NCI-H2196 (cell line): ENCODE measurements around the gene ERLIN1.

Experiments used
- DNase-seq: peaks from one replicate; lab custom pipeline; 2025; ENCODE audit not compliant: unreplicated experiment; lab: John Stamatoyannopoulos, UW

ERLIN1 gene

DNA sequence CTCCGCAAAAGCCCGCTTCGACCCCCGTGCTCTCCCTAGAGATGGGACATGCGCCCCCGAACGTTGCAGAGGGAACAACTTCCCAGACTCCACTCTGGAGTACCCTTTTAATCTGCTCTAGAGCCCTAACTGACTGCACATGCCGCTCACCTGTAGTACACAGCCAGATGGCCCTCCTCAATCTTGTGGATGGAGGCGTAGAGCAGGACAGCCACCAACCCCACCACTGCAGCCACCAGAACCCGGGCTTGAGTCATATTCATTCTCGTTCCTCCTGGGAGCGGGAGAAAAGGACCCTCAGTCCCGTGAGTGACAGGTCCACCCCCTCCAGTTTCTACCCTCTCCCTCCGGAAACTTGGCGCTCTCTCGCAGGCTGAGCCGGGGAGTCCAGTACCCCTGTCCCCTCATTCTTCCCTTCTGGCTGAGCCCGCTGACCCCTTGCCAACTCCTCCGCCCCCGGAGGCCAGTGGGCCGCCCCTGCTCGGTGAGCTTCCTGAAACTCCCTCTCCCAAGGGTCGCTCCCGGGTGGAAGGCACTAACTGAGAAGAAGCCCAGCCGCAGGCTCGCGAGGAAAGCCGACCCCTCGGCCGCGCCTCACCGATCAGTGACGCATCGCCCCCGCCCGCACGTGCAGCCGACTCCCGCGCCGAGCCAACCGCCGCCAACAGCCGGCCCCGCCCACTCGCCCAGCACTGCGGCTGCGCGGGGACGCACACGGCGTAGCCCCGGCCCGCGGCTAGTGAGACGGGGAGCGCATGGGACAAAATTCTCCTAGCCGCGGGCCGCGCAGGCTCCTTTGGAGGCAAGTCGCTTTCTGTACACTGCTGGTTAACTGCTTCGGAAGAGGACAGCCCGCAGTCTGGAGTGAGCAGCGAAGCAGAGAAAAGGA lies at the start of gene ERLIN1:
ERLIN1 (minus strand) TSS at position 666 of the 889 bp plus-strand sequence; CDS start at position 263, 403 bp downstream.
- peak; percentile 80 for DNase-seq

DNA sequence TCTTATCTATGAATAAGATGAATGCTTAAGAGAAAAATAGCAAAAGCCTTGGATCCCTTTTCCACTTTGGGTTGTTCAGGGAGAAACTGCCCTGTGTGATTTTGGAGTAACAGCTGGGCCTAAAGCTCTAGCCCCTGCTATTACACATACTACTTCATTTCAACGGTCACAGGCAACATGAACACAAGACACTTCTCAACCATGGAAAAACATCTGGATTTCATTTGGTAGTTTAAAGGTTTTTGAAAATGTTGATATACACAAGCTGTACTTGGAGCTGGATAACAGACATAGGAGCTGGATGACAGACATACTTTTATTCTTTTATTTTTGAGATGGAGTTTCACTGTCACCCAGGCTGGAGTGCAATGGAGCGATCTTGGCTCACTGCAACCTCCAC lies 46.3 kb upstream of the ERLIN1 start:
- DNase-seq, result no peak

DNA sequence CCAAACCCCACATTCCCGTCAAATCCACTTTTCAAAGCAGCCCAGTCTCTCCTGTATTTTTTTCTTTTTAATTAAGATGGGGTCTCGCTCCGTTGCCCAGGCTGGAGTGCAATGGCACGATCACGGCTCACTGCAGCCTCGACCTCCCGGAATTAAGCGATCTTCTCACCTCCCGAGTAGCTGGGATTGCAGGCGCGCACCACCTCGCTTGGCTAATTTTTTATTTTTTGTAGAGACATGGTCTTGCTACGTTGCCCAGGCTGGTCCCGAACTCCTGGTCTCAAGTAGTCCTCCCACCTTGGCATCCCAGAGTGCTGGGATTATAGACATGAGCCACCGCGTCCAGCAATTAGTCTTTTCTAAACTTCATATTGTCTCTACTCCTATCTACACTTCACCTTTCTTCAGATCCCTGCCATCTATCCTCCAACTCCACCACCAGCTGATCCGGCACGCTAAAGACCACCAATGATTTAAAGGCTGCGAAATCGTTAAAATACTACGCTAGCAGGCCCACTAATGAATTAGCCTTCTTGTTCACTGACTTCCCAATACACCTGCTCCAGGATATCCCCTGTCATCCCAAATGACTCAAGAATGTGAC lies 44.1 kb upstream of the ERLIN1 start:
- no peak for DNase-seq

DNA sequence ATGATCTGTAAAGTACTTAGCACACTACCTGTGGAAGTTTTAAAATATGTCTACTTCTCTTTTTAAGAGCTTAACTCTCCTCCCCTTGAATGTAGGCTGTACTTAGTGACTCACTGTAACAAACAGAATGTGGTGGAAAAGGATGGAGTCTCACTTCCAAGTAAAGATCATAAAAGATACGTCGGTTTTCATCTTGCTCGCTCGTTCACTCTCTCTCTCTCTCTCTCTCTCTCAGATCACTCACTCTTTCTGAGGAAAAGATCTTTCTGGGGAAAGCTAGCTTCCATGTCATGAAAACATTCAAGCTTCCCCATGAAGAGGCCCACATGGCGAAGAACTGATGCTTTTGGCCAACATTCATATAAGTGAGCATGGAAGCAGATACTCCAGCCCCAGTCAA lies 38.0 kb upstream of the ERLIN1 start:
- no peak for DNase-seq

DNA sequence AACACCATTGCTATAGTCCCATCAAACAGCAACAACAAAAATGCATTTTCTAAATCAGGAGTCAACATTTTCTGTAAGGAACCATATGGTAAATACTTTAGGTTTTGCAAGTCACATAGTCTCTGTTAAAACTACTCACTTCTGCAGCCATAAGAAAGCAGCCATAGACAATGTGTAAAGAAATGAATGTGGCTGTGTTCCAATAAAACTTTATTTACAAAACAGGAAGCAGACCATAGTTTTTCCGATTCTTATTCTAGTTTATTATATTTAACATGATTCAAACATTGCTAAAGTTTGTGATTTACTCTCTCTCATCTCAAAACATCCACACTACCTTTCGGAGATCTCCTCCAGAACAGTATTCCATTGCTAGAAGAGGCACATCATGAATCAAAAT lies 36.7 kb upstream of the ERLIN1 start:
- no peak for DNase-seq

DNA sequence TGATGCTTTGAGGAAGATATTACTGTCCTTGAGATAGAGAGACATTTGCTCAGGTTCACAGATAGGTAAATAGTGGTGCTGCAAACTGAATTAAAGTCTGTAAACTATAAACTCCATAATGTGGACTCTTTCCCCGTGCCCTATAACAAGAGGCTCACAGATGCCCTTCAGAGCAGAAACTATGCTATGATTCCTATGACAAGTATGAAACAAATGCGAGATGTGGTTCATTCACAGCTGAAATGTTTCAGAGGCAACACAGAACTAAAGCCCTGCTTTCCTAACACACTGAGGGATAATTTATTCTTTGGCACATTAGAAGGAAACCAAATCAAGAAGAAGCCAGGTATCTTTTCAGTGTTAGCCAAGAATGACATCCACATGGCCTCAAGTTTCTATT lies 30.2 kb upstream of the ERLIN1 start:
- DNase-seq, result no peak

DNA sequence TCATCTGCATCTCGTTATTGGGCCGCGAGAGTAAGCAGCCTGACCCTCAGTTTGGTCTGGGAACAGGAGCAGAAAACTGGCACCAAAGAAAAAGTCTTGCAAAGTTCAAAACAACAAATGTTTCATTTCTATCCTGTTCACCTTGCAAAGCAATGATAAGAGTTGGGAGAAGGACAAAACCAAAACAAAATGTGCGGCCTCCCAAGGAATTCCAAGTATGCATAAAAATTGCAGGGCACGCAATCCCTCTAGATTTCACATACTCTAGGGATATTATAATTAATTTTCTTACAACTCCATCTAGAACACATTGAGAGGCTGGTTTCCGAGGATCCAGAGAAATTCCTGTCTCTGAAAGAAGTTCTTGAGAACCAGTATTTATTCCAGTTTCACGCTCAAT lies 23.5 kb upstream of the ERLIN1 start:
- DNase-seq, result no peak

DNA sequence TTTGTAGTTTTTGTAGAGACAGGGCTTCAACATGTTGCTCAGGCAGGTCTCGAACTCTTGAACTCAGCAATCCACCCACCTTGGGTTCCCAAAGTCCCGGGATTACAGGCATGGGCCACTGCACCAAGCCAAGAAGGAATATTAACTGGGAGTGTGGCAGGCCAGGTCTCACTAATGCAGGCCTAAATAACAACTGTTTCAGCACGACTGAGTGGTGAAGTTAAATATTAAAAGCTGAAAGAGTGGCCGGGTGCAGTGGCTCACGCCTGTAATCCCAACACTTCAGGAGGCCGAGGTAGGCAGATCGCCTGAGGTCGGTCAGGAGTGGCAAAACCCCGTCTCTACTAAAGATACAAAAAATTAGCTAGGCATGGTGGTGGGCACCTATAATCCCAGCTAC lies 22.4 kb upstream of the ERLIN1 start:
- no peak for DNase-seq

DNA sequence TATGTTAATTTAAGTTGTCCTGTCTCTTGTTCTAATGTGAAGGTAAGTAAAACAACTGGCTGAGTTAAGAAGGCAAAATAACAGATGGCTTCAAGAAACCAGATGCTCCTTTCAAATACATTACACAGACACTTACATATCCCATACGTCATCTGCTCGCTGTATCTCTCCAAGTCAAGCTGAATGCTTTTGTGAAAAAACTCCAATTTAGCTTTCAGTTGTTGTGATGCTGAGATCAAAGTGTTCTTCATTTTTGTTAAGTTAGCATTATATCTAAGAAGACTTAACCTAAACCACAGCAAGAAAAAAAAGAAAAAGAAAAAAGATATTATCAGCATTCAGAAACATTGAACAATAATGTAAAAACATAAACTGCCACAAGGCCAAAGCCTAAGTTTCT lies 18.5 kb upstream of the ERLIN1 start:
- DNase-seq, result no peak

DNA sequence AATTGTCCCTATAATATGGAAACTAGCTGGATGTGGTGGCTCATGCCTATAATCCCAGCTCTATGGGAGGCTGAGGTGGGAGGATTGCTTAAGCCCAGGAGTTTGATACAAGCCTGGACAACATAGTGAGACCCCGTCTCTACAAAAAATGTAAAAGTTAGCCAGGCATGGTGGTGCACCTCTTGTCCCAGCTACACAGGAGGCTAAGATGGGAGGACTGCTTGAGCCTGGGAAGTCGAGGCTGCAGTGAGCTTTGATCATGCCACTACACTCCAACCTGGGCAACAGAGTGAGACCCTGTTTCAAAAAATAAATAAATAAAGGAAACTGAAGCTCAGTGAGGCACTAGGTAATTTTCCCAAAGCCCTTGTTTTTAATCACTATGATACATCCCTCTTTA lies 15.7 kb upstream of the ERLIN1 start:
- DNase-seq, result no peak

DNA sequence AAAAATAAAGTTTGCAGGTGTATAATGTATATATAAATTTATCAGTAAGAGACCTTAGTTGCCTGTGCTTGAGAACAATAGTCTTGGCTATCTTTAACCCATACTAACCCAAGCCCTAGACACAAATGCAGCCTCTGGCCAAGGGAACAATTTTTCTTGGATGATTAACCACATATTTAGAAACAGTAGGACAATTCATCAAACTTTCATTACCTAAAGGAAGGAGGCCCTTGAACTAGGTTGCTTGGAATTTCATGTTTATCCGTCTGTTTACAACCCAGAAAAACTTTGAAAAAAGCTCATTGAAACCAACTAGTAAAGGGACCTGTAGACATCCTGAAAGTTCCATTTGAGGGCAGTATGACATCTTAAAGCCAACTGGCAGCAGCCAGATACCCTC lies 8.9 kb upstream of the ERLIN1 start:
- no peak for DNase-seq

DNA sequence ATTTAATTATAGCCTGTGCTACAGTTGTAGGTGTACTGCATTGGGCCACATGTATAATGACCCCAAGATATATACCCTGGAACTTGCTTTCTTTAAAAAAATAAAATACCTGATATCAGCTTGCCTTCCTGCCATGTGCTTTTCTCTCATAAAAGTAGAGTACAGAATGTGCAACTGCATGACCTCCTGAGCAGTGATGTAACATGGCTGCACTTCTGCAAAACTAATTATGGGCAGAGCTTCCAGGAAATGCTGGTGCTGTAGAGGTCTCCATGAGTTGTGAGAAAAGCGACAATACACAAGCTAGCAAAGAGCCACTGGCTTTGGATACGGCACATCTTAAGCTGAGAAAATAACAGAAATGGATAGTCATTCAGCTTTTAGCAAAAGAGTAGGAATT lies 6.5 kb upstream of the ERLIN1 start:
- DNase-seq, result no peak

DNA sequence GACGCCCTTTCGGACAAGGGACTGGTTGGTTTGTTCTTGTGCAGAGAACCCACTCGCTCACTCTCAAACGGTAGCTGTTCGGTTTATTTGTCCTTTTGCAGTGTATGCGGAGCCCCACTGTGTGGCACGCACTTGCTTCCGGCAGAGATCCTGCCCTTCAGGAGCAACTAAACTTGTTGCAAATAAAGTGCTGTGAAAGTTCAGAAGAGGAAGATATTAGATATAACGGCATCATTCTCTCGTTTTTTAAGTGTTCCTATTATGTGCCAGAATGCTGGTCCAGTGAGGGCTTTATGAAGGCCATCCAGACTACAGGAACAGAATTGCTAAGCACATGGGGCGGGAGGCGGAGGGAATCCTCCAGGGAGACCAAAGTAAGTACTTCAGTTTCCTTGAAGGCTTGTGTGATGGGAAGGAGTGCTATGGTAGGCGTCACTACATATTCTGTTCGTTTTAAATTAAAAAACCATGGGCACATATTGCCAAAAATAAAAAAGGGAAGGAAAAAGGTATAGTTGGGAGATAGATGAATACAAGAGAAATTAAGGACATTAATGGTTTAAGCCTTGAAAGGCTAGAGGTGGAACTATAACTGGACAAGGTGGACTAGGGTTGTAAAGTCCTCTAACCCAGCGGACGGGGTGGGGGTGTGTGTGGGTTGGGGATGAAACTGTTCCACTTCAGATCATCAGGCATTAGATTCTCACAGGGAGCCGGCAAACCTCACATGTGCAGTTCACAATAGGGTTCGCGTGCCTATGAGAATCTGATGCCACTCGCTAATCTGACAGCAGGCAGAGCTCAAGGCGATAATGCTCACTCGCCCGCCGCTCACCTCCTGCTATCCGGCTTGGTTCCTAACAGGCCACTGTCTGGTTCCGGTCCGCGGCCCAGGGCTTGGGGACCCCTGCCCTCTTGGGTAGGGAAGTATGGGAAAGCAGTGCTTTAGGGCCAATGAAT lies 704 bp upstream of the ERLIN1 start:
- DNase-seq, result no peak

DNA sequence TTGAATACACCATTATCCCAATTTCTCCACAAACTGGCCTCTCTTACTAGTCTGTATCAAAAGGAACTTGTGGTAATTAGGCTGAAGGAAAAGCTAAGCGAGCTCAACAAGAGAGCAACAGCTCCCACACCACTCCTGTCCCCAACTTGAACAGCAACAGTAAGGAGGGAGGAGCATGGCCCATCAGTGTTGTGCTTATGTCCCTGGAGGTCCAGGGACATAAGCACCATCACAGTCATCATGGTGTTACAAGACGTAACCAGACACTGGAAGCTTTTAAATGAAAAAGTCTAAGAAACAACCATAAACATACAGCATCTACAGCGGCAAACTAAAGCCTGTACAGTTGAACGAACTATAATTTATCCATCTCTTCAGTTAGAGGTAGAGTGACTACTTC lies 989 bp downstream of the ERLIN1 start:
- no peak for DNase-seq

DNA sequence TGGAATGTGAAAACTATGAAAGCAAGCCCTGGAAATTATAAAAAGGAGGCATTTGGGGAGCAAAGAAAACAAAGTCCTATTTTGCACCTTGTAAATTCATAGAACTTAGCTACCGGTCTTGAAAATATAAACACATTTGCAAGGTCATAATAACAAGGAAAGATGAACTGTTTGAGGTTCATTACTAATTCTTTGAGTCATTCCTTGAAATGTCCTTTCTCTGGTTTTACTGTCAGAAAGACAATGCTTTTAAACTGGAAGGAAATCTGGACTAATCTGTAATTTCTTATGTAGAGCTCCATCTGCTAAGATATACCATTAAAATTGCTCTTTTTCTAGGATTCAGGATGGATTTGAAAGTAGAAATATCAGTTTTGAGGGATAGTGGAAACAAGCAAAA lies 1.4 kb downstream of the ERLIN1 start:
- DNase-seq, result no peak

DNA sequence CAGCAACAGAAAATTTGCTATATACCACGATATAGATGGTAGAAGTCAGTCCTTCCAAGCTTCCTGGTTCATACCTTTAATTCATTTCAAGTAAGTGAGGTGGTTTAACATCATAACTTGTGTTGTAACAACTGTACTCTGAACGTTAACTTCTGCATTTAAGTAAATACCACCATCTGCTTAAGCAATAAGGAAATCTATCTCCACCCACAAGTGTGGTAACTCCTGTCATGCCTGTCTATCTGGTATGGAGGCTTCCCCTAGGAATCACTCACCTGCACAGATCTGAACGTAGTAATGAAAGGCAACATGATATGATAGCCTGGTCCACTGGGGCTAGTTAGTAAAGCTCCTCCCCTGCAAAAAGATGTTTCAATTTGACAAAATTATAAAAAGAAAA lies 2.3 kb downstream of the ERLIN1 start:
- DNase-seq, result no peak

DNA sequence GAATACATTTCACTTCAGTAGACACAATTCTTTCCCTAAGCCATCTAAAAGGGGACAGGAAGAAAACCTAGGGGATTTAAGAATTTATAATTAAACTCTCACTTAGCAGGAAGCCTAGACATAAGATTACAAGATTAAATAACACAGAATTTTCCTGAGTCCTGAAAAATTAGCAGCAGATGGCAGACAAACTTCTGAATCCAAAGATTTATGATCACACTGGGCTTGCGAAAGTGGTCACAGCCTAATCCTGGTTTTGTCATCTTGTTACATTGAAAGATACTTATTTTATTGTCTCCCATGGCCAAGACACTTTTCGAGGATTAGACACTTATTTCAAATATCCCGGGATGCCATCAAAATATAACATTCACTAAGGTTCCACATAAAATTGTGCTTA lies 2.9 kb downstream of the ERLIN1 start:
- DNase-seq, result no peak

DNA sequence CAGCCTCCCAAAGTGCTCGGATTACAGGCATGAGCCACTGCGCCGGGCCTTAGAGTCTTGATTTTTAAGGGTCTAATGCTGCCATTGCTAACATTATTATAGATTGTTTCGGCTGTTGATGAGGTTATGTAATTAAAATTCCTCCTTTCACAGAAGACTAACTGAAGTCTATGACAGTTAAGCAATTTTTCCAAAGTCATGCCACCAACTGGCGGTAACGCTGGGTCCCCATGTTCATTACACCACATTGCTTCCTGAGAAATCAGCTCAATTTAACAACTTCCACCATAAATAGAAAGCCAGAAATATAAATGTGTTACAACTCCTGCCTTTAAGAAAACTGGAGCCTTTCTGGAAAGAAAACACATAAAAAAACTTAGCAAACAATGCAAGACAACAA lies 3.5 kb downstream of the ERLIN1 start:
- no peak for DNase-seq

DNA sequence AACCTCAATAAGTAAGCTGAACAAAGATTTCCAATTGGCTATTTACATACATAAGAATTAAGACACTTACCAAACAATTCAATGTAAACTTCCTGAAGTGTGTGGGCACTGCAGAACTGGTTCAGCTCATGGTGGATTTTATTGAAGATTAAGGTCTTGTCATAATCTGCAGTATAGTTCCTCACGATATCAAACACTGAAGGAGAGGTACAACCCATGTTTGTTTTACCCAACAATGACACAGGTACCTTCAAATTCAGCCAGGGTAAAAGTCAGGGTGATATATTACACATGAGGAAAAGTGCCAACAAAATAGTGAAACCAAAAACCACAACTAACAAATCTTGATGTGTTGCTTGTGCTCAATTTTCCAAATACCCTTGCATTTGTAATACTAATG lies 10.0 kb downstream of the ERLIN1 start:
- DNase-seq, result no peak

DNA sequence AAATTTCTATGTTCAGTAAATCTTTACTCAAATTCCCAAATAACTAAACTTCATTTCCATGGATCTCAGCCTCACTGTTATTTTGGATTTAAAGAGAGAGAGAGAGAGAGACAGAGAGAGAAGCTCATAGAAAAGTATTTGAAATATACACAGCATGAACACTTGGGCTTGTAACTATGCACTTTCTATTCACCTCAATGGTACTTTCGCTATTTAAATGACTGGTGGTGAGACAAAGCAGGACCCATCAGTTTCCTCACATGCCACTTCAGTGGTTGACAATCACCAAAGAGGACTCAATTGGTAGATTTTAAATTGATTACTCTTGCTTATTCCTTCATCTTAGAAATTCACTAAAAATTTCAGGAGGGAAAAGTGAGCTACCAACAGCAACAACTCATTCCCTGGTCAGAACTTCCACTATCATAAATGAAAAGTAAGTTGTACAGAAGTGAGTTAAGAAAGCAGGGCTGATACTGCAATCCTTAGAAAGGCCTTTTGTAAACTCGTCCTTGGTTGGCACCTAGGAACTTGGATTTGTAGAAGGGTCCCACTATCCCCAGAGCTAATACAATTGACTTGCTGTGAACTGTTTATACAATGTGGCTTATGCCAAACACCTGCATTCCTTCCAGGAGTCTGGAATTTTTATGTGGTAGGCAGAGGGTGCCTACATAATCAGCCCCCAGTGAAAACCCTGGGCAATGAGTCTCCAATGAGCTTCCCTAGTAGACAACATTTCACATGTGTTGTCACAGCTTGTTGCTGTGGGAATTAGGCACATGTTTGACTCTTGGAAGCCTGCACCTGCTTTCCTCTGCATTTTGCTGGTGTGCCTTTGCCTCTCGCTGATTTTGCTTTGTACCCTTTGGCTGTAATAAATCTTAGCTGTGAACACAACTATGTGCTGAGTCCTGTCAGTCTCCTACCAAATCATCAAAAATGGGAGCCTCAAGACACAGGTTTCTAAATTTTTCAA lies 10.8 kb downstream of the ERLIN1 start:
- no peak for DNase-seq
